ENCODE results near the gene ASAP2.

ASAP2 gene

GRCh38 chr2:9445089-9445488 is 238.5 kb downstream of the ASAP2 start:
- DNase-seq = no peak

- no peak for DNase-seq
These were observed 244.6 kb downstream of the ASAP2 start for GRCh38 chr2:9451231-9451630.
